GM12801 (cell line): ENCODE measurements around the gene RIN2.

ENCODE experiments used
- CTCF ChIP-seq: IDR thresholded peaks from one replicate; pipeline ENCODE4 v1.5.1; 2011; ENCODE audit warnings: control low read depth; ENCODE audit not compliant: insufficient read length; ENCODE audit errors: extremely low read depth

The RIN2 gene

GRCh38 chr20:19757487-19758132 lies 448 bp upstream of the RIN2 start:
- TF ChIP-seq CTCF = no peak

- TF ChIP-seq CTCF = no peak
These were observed 658 bp downstream of the RIN2 start for GRCh38 chr20:19758501-19759331.

GRCh38 chr20:19760371-19760721 lies 2.3 kb downstream of the RIN2 start:
- TF ChIP-seq CTCF = no peak

GRCh38 chr20:19761326-19761725 lies 3.3 kb downstream of the RIN2 start:
- TF ChIP-seq CTCF = no peak

GRCh38 chr20:19761841-19762240 lies 3.8 kb downstream of the RIN2 start:
- no peak for TF ChIP-seq CTCF

GRCh38 chr20:19764207-19764606 lies 6.1 kb downstream of the RIN2 start:
- no peak for TF ChIP-seq CTCF

- no peak for TF ChIP-seq CTCF
These were observed 7.2 kb downstream of the RIN2 start for GRCh38 chr20:19765266-19765665.
